SW480 (cell line): ENCODE results near the gene MAPK13.
"Not testable (repeated sequence)": the region's sequence is repeated elsewhere in the genome, so short reads cannot be mapped to it uniquely, and the experiment has no call there.

Source experiments
- DNase-seq: peaks from one replicate; pipeline ENCODE4 v3.0.0-alpha.2; 2016; ENCODE audit warnings: low spot score

MAPK13 gene

GRCh38 chr6:36128073-36128472 is 2.2 kb upstream of the MAPK13 start:
- DNase-seq: no peak

- no peak for DNase-seq
Observed at GRCh38 chr6:36128793-36129192, 1.5 kb upstream of the MAPK13 start.

- not testable (repeated sequence) for DNase-seq
Observed at GRCh38 chr6:36129334-36129733, 979 bp upstream of the MAPK13 start.

GRCh38 chr6:36130667-36131510 is 576 bp downstream of the MAPK13 start:
- peak; percentile 52 for DNase-seq

GRCh38 chr6:36131511-36132245 is 1.4 kb downstream of the MAPK13 start:
- DNase-seq: peak; percentile 37

GRCh38 chr6:36132246-36132895 is 2.1 kb downstream of the MAPK13 start:
- DNase-seq: no peak

GRCh38 chr6:36133148-36133547 is 2.8 kb downstream of the MAPK13 start:
- DNase-seq: no peak

- DNase-seq: no peak
Observed at GRCh38 chr6:36133912-36134311, 3.6 kb downstream of the MAPK13 start.

- DNase-seq: no peak
Observed at GRCh38 chr6:36135053-36135731, 4.9 kb downstream of the MAPK13 start.

GRCh38 chr6:36136034-36136433 is 5.7 kb downstream of the MAPK13 start:
- DNase-seq: no peak

GRCh38 chr6:36136551-36136950 is 6.2 kb downstream of the MAPK13 start:
- no peak for DNase-seq

GRCh38 chr6:36138667-36139066 is 8.4 kb downstream of the MAPK13 start:
- DNase-seq: no peak

- DNase-seq: no peak
Observed at GRCh38 chr6:36139431-36139830, 9.1 kb downstream of the MAPK13 start.

GRCh38 chr6:36139991-36140710 is 9.8 kb downstream of the MAPK13 start:
- no peak for DNase-seq

- no peak for DNase-seq
Observed at GRCh38 chr6:36141091-36141490, 10.8 kb downstream of the MAPK13 start.

- no peak for DNase-seq
Observed at GRCh38 chr6:36141961-36142360, 11.6 kb downstream of the MAPK13 start.

- DNase-seq: no peak
Observed at GRCh38 chr6:36142971-36143838, 12.9 kb downstream of the MAPK13 start.

GRCh38 chr6:36145495-36145894 is 15.2 kb downstream of the MAPK13 start:
- DNase-seq: no peak

- no peak for DNase-seq
Observed at GRCh38 chr6:36147294-36147693, 17.0 kb downstream of the MAPK13 start.

GRCh38 chr6:36149476-36149875 is 19.2 kb downstream of the MAPK13 start:
- DNase-seq: no peak

GRCh38 chr6:36150283-36150682 is 20.0 kb downstream of the MAPK13 start:
- no peak for DNase-seq
